NCI-H2081 treated with DMSO at 0.1 percent for 48 hours (cell line): ENCODE data around the gene PDE7B.

Experiments used
- DNase-seq: peaks from one replicate; lab custom pipeline; 2025; lab: John Stamatoyannopoulos, UW

PDE7B gene

GRCh38 chr6:136033416-136033815 lies 181.9 kb downstream of the PDE7B start:
- no peak for DNase-seq

GRCh38 chr6:136034422-136034821 lies 182.9 kb downstream of the PDE7B start:
- no peak for DNase-seq

DNA sequence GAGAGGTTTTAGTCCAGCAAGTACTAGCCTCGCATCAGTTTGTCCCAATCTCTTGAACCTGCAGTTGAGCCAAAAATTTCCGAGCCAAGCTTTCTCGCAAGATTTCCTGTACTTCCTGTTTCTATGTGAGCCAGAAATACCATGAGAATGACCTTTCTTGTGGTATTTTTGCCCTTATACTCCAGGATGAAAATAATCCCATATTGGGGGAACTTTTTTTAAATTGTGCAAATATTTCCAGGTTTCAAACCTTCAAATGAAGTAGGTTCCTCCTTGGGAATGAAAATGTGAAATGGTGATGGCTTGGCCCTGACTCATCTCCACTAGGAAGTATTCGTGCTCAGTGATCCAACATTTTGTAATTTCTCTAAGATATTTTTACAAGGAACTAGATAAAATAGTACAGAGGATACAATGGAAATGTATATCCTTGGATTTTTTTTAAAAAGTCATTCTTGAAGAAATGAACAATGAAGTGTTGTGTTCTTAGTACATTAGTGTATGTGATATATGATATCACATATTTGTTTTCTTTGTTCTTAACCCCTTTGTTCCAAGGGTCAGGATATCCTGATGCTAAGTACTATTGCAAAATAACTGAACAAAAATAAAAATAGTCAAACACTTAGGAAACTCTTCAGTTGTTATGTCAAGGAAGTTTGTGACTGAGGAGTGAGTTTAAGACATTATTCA lies 184.0 kb downstream of the PDE7B start:
- no peak for DNase-seq

- no peak for DNase-seq
Measured at GRCh38 chr6:136036071-136036380, 184.5 kb downstream of the PDE7B start.

DNA sequence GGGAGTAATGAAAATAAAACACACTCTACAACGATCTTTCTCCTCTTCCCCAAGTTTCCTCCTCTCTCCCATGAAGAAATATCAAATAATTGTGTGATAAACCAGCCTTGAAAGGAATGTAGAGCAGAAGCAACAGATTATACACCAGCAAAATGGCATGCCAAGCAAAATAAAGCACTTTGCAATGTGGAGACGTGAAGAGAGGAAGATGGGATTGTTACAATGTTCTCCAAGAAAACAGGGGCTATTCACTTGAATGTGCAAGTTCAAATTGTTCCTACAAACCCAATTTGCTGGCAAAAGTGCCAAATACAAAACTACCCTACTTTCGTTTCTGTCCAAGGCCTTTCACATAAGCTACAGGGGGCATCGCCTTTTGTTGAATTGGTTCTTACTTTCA lies 185.1 kb downstream of the PDE7B start:
- no peak for DNase-seq

GRCh38 chr6:136037242-136037875 lies 185.9 kb downstream of the PDE7B start:
- no peak for DNase-seq

GRCh38 chr6:136037876-136038460 lies 186.5 kb downstream of the PDE7B start:
- DNase-seq = no peak

GRCh38 chr6:136038531-136038930 lies 187.0 kb downstream of the PDE7B start:
- no peak for DNase-seq

GRCh38 chr6:136039185-136039584 lies 187.7 kb downstream of the PDE7B start:
- no peak for DNase-seq

- DNase-seq = no peak
Measured at GRCh38 chr6:136050475-136050874, 199.0 kb downstream of the PDE7B start.

GRCh38 chr6:136051140-136051775 lies 199.8 kb downstream of the PDE7B start:
- no peak for DNase-seq

- DNase-seq = no peak
Measured at GRCh38 chr6:136052031-136052430, 200.5 kb downstream of the PDE7B start.

GRCh38 chr6:136058852-136059251 lies 207.4 kb downstream of the PDE7B start:
- DNase-seq = no peak

DNA sequence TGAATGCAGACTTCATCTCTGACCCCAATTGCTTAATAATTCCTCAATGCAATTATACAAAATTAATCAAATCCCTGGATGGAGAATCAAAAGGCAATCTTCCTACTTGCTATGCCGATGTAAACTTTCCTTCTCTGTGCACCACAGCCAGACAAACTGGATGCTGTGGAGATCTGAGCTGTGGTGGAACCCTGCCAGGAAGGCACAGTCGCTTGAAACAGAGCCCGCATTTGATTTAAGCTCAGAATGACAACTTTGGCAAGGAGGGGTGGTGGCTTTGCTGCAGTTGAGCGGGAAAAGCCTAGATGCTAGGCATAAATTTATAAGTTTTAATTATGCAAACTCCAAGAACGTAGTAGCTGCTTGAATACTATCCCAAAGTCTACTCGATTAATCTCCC lies 207.8 kb downstream of the PDE7B start:
- DNase-seq = no peak

DNA sequence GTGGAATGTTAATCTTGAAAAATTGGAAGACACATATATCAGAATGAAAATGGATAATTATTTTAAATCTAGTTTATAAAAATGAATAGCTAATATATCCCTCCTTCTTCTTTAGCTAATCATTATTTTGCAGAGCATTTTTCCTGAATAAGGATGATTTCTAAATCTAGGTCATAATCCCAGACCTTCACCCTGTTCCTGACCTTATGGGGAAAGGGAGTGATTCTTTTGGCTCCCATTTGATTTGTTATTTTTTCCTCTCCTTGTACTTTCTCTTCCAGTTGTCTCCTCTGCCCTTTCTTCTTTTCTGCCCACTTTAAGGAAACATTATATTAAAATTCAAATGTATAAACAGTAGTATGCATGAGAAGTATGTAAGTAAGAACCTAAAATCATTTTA lies 208.6 kb downstream of the PDE7B start:
- no peak for DNase-seq

DNA sequence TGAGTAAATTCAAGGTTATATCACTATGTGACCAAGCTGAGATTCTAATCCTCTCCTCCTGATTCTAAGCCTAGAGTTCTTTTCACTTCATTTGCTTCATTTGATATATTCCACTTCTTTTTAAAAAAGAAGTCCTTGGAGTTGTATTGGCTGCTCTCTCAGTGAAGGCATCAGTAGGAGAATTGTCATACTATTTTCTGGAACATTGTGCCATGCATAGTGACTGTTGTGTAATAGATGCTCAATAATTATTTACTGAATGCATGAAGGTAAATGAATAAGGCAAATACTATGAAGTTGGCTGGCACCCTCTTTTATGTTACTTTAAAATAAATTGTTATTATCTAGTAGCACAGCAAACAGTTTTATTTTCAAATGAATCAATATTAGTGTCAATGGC lies 209.3 kb downstream of the PDE7B start:
- no peak for DNase-seq

- no peak for DNase-seq
Measured at GRCh38 chr6:136061701-136062100, 210.2 kb downstream of the PDE7B start.

DNA sequence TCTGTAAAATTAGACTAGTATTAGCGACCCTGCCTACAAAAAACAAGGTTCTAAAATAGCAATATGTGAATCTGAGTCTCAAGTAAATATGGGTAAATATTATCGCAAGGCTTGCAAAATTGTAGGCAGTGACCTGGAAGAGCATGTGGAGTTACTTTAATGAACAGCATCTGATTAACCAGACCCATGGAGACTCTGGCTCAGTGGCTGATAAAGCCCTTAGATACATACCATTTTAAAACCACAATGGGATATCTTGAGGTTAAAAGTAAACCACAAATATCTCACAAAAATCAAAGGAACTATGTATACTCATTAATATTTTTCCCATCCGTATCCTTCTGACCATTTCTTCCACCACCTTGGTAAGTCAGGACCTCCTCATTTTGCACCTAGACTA lies 211.6 kb downstream of the PDE7B start:
- DNase-seq = no peak

DNA sequence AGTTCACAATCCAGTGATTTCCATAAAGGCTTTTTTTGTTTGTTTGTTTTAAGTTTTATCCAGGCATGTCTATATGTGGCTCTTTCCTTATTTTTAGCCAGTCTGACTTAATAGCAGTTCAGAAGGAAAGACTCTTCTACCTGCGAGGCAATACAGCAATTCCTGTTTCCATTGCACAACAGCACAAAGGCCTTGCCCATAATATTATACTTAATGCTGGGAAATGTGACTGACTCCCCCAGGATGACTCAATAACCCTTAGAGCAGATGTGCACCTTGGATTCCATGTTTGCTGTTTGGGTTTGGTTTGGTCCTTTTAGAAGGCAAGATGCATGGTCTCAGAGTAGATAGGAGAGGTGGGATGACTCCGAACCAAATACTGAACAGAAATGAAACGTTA lies 214.5 kb downstream of the PDE7B start:
- no peak for DNase-seq

DNA sequence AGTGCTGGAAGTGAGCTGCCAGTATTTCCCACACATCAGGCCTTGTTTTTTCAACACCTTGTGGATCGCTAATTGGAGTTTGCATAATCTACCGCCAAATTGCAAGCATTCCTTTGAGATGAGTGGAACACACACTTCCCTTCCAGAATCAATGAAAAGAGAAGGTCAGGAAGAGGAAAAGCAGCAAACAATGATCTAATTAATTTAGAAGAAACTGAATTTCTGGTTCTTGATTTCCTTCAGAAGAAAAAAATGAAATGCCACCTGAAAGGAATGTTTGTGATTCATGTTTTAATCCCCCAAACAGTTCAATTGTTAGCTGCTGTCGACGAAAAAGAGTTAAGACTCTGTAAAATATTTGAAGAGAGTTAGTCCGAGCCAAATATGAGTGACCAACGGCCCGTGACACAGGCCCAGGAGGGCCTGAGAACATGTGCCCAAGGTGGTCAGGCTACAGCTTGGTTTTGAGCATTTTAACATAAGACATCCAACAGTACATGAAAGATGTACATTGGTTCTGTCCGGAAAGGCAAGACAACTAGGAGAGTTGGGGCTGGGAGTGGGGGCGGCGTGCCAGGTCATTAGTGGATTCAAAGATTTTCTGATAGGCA lies 216.3 kb downstream of the PDE7B start:
- no peak for DNase-seq

GRCh38 chr6:136069119-136069518 lies 217.6 kb downstream of the PDE7B start:
- no peak for DNase-seq

DNA sequence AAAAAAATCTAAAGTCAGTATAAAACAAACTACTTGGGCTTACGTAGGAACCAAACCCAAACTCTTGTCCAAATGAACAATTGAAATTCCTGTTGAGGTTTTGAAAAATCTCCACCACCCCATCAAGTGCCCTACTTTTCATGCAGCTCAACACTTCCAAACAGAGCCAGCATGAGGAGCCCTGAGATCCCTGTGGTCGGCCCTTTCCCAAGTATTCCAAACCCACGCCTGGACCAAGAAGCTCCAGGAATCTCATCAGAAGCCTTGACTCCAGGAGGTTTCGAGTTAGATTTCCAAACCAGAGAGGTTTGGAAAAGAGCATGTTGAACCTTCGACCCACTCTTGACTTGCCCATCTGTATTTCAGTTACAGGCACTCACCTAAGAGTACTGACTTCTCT lies 219.3 kb downstream of the PDE7B start:
- no peak for DNase-seq

DNA sequence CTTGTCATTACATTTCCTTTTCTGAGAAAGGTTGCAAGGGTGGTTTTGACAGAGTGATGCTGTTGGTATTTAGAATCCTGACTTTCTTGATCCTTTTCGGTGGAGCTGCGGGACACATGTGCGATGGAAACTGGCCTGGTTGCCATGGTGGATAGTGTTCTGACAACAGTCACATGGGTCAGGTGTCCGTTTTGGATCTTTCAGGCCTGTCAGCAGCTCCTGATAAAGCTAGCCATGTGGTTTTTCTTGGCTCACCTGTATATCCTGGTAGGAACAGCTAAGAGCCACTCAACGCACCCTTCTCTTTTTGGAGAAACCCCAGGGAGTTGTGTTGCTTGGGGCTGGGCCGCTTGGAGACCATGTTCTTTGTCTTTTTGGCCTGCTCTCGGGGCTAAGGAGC lies 221.2 kb downstream of the PDE7B start:
- DNase-seq = no peak
